HG03520 (cell line): ENCODE measurements around the gene ABL2.

Experiments
- ATAC-seq: cut with Tn5 transposase; IDR thresholded peaks from one replicate; pipeline ENCODE4 v1.9.1; 2021; ENCODE audit warnings: mild to moderate bottlenecking, moderate library complexity; ENCODE audit not compliant: unreplicated experiment

The ABL2 gene

GRCh38 chr1:179058487-179059483 is 170.7 kb downstream of the ABL2 start:
- no peak for ATAC-seq

DNA sequence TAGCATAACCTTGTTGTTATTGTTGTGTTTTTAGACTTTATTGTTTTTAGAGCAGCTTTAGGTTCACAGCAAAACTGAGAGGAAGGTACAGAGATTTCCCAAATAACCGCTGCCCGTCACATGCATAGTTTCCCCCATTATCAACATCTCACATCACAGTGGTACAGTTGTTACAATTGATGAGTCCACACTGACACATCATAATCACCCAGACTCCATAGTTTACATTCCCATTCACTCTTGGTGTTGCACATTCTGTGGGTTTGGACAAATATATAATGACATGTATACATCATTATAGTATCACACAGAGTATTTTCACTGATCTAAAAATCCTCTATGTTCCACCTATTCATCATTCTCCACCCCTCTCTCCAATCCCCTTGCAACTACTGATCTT is 173.5 kb downstream of the ABL2 start:
- no peak for ATAC-seq

- ATAC-seq, result no peak
Measured at GRCh38 chr1:179053486-179053885, 176.0 kb downstream of the ABL2 start.

- ATAC-seq, result no peak
Measured at GRCh38 chr1:179052776-179053175, 176.7 kb downstream of the ABL2 start.
